Measurements from ENCODE around the gene ZHX3.

ZHX3 gene

DNA sequence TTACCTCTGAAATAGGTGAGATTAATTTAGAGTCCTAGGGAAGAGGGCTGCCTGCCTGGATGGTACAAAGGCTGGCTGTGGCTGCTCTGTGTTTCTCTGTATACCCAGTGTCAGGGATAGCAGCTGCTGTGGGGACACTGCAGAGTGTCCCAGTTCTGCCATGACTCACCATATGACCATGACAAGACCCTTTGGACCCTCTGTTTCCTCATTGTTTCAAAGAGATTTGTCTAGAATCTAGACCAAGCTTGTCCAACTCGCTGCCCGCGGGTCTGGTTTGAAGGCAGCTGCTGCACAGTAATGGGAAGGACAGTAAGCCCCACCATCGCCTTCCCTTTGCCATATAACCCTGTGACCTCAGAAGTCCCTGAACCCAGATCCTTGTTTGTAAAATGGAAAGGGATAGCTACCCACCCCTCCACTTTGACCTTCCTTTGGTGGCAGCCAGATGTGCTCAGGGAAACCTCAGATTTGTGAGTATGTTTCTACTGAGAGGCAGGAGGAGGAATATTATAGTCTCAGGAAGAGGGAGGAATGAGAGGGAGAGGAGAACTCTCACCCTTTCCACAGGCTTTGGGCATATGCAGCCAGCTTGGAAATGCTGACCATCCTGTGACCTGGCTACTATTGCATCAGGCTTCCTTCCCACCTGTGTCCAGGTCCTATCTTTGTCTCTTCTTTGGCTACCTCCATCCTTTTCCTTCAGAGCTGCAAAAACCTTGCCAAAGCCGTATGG lies 166.2 kb downstream of the ZHX3 start:
- DNase-seq (ENCODE audit: low spot score), result no peak

DNA sequence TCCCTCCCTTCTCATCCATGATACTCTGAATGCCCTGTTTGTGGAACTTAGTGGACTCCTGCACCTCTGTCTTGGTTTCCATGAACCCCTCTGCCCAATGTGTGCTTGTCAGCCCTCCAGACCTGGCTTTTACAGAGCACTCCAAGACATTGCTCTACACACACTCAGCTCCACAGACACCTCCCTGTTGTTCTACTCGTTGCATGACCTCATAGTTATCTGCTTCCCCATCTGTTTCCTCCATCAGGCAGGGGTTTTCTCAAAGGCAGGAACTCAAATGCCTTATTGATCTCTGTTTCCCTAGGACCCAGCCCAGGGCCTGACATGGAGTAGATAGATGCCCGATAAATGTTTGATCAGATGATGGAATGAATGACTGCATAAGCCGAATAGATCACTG lies 166.9 kb downstream of the ZHX3 start:
- DNase-seq (ENCODE audit: low spot score), result no peak

DNA sequence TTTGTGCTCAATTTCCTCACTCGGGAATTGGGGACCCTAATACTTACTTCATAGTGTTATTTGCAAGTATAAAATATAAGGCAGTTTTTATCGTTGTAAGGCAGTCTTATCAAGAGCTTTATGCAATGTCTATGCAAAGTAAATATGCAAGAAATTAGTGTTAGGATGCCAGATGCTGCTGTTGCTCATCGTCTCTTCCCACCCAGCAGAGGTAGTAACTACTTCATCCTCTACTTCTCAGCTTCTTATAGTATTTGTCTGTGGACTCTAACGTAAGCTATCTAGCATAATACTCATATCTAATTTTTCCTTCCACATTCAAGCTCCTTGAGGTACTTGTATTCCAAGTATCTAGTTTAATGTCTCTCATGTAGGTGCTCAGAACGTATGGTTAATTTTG lies 168.6 kb downstream of the ZHX3 start:
- DNase-seq (ENCODE audit: low spot score), result no peak

DNA sequence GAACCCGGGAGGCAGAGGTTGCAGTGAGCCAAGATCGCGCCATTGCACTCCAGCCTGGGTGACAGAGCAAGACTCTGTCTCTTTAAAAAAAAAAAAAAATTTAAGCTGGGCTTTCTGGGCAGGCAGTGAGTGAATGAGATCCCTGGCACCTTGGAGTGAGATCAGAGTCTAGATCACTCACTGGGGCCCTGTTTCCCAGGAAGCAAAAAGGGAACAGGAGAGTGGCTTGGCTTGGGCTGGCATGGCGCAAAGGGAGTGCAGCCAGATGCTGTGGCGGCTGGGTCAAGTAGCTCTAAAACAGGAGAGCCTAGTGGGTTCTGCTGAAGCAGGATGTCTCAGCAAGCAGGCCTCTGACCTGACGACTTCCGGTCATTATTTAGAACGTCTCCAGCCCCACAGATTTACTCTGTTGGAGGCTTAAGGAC lies 169.8 kb downstream of the ZHX3 start:
- no peak for DNase-seq (ENCODE audit: low spot score)

DNA sequence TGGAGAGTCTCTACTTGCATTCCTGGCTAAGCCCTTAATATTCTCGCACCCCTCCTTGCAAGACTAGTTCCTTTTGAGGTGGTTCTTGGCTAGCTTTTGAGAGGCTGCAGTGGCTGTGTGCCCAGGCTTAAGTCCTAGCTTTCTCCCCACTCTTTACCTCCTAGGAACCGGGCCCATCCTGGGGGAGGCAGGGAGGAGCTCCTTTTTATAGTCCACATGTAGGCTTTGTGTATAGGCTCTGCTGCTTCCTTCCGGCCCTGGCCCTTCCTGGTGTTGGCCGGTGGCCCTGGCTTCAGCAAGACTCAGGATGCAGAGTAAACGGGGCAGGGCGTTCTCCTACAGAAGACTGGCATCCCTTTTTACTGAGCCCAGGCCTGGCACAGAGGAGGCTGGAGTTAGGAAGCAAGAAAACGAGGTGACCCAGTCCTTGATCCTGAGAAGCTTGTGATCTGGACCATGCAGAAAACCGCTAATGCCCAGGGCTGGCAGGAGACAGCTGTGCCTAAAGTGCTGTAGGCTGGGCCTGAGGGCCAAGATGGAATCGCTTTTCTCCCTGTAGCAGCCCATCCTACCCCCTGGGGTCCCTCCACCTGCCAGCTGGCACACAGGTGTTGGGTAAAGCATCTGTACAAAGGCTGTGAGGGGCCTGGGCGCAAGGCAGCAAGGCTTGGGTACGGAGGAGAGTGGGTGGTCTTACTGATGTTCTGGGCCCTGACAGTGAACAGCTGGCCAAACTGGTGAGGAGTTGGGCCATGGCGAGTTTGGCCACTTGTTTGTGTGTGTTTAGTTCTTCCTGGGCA lies 171.5 kb downstream of the ZHX3 start:
- no peak for DNase-seq (ENCODE audit: low spot score)

DNA sequence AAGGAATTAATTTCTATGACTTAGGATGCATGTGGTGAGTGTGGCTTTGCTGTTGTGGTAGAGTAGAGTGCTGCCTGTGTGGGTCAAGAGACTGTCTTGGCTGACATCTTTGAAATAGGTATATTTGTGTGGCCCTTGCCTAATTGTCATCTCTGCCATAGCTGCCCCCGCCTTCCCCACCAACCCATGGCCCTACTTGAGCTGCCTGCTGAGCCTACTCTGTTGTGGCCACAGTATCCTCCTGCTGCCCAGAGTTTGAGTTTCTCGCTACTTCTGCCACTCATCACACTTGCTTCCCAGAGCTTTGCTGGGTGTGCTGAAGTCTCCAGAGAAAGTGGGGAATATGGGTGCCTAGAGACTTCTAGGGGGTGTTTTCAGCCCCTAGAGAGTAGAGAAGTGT lies 172.2 kb downstream of the ZHX3 start:
- DNase-seq (ENCODE audit: low spot score), result no peak

DNA sequence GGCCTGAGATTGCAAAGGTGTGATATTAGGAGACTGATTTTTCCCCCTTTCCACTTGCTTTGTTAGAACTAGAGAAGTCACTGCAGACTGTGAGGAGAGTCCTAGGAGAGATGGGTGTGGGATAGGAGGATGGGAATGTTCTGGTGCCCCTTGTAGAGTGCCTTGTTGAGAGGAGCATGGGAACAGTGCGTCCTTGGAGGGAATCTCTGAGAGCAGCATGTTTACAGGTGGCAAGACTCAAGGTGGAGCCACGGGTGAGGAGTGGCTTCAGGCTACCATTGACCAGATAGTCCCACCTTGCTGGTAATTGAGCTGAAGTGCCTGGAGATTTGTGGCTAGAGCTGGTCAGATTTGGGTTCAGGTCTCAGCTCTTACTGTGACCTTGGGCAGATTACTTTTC lies 174.2 kb downstream of the ZHX3 start:
- no peak for DNase-seq (ENCODE audit: low spot score)

DNA sequence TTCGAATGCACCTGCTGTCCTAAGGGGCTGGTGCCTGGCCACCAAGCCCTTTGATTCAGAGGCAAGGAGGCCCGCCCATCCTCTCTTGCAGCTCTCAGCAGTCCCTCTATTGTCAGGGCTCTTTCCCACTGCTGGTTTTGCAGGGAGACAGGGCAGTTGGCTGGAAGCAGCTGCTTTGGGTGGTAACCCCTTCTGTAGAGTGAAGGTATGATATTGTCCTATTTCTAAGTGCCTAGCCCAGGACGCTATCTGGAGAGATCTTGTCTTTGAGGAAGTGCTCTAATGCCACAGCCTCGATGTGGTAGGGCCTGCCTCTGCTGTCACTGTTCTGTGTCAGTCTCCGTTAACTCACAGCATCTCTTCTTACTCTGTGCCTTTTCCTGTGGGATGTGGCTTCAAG lies 174.6 kb downstream of the ZHX3 start:
- DNase-seq (ENCODE audit: low spot score), result no peak

DNA sequence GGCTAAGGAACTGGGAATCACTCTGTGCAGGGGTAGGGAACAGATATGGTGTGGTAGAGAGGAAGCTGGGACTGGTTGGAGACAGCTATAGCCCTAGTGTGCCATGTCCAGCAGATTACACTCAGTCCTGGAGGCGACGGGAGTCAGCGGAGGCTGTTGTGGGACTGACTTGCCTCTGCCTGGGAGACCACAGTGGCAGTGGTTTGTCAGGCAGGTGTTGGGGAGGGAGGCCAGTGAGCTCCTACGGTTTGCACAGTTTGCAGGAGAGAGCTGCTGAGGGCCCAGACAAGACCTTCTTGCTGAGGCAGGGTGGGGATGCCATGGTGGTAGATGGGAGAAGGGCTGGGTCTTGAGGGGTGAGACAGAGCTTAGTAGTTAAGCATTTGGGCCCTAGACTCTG lies 175.3 kb downstream of the ZHX3 start:
- no peak for DNase-seq (ENCODE audit: low spot score)

DNA sequence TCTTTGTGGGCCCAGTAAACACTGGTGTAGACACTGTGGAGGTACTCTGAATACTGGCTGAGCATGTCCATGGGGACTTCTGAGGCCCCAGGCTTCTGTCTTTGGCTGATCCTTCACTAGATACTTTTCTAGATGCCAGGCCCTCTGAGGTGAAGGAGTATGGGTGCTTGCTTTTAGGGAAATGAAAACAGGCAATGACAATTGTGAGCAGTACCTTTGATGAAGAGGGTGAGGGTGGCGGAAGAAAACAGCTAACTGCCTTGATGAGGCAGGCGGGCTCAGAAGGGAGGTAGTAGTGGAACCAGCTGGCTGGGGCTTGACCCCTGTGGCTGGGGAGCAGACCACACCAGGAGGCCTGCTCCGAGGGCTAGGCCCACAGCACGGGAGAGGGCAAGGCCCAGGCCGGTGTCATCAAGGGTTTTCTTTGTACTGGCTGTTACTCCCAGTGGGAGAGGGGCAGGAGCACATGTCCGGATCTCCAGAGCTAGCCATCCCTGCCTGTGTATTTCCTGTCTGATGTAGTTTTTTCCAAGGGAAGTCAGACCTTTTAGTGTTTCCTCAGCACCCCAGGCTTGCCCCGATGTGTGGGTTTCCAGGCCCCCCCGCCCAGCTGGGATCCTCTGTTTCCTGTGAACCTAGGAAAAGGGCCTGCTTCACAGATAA lies 176.2 kb downstream of the ZHX3 start:
- DNase-seq (ENCODE audit: low spot score), result no peak

DNA sequence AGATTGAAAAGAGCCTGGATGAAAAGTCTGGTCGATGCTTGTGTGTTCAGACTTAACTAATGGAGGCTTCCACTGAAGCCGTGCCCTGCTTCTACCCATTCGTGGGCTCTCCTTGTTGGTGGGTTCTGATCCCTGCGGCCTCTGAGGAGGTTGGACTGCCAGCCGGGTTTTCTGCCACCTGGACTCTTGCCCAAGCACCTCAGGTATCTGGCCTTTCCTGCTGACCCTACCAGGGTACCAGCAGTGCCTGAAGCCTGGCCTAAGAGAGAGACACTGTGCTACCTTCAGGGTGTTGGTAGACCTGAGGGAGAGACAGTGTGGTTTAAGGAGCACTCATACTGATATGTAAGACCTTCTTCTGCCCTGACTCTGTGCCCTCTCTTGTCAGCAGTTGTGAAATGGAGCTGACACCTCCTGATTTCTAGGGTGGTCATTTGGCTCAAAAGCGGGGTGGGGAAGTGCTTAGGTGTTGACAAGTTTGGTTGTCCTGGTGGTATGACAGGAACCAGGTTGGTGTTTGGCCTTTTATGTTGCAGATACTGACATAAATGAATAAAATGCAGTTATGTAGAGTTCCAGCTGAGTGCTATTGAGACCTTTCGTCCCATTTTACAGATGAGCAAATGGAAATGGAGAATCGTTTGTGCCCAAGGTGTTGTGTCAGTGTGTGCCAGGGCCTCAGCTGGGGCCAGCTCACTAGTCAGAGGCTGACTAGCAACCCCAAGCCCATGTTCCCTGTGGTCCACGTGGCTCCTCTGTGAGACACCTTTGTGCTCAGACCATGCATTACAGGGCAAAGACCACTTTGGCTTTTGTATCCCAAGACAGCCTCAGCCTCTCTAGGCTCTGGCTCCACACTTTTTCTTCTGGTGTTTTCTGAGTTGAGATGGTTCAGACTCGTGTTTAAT lies 177.1 kb downstream of the ZHX3 start:
- DNase-seq (ENCODE audit: low spot score), result no peak

DNA sequence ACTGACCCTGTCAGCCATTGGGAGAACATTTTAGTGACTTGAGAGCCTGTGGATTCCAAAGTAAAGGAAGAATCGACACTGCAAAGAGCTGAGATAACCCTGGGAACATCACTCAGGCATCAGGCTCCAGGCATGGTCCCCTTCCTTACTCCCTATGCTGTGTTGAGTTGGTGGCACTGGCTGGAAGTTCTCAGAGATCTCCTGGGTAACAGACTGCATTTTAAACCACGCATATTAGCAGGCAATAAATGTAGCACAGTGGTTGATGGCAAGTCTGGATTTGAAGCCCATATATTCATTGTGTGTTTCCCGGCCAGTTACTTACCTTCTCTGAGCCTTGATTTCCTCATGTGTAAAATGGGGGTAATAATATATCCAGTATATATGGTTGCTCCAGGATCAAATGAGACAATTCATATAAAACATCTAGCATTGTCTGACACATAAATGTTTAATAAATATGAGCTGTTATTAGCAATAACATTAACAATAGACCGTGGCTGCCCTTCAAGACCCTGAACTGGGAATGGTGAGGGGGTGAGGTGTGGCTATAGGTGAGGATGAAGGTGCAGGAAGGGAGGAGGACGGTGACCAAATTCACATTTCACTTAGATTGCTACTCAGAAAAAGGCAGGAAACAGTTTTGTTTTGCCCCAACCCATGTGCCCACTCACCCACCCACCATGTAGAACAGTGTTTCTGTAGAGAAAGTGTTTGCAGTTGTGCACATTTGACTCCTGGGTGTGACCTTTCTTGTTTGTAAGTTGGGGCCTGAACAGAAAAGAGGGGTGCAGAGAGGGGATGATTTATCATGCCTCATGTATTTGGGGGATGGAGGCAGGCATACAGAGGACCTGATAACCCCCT lies 178.1 kb downstream of the ZHX3 start:
- DNase-seq (ENCODE audit: low spot score), result no peak

DNA sequence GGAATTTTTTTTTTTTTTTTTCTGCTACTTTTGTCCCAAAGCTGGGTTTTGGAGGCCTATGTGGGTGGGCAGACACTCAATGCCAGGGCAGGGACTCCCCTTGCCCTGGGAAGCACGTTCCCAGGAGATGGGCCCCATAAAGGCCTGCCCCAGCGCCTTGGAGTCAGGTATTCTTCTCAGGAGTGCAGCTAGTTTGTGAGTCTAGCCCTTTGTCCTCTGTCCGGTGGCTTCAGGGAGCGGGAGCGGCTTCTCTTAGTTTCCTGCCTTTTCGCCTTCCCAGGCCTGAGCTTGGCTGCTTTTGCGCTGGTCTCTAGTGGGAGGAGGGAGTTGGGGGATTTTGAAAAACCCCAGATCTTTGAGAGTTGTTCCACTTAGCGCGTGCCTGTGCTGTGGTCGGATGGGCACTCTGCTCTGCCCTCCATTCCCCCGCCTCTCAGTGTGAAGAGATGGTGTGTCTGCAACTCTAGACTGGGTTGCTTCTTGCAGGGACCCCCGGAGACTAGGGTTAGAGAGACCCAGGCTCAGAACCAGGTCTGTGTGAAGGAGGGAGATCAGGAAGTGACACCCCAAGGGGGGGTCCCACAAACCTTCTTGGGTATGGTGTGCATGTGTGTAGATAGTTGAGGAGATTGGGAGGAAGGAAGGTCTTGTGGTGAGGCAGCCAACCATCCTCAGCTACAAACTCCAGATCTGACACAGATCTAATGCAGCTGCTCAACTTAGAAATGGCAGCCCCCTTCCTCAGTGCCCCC lies 178.9 kb downstream of the ZHX3 start:
- DNase-seq (ENCODE audit: low spot score), result no peak

DNA sequence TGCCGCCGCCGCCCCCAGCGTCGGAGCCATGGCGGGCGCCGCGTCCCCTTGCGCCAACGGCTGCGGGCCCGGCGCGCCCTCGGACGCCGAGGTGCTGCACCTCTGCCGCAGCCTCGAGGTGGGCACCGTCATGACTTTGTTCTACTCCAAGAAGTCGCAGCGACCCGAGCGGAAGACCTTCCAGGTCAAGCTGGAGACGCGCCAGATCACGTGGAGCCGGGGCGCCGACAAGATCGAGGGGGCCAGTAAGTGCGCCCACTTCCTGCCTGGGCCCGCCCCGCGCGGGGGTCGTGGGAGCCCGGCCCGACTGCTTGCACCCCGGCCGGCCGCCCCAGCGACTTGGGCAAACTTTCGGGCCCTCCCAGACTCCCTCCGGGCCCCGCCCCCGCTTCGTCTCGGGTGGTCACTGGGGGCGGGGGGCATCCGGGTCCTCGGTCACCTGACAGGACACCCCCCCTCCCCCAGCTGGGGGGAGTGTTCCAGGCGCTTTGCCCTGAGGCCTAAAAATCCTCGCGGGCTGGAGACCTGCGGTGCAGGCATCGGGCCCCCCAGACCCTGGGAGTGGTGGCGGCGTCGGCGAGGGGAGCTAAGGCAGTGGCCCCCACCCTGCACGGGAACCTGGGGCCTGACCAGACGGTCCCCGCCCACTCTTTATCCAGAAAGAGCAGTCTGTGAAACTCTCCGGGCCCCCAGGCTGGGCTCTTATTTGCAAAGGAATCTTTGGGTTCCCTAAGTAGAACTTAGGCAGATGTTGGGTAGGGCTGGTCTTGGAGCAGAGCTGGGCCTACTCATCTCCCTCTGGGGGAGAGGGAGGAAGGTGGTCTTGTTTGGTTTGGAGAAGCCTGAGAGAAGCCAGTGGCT lies 179.7 kb downstream of the ZHX3 start:
- DNase-seq (ENCODE audit: low spot score), result peak; percentile 69

DNA sequence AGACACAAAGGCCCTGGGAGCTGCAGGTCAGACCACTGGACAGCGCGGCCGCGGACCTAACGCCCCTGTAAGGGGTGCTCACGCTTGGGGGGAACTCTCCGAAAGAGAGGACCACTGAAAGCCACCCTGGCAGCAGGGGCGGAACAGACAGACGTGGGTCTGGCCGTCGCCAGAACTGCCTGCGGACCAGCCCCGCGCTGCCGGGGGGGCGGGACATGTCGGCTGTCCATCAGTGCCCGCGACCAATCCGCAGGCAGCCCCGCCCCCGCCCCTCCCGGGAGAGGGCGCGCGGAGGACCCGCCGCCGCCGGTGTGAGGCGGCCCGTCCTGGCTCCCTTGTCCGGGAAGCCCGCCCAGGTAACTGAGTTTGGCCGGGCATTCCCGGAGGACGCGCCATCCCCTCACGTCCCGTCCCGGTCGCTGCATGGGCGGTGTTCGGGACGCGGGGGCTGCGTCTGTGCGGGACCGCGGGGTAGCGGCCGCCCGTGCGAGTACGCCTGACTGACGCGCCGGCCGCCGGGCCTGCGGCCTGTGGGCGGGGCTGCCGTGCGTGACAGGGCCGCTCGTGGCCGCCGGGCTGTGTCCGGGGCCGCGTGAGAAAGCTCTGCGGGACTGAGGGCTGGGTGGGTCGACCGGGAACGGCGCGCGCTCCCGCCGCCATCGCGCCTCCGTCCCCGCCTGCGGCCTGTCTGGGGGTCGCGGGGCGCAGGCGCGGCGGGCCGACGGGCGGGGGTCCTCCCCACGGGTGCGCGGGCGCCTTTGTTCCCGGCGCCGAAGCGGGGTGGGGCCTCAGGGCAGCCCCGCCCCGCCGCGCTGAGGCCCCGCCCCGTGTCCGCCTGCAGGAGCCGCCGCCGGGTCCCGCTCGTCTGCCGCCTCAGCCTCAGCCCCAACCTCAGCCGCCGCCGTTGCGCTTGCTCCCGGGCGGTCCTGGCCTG lies 180.6 kb downstream of the ZHX3 start, which contains the start of gene PLCG1:
TSS of gene PLCG1 (plus strand) at position 864 of the 934 bp plus-strand sequence. CDS start 99 bp downstream, outside the sequence.
- DNase-seq (ENCODE audit: low spot score), result peak; percentile 86

DNA sequence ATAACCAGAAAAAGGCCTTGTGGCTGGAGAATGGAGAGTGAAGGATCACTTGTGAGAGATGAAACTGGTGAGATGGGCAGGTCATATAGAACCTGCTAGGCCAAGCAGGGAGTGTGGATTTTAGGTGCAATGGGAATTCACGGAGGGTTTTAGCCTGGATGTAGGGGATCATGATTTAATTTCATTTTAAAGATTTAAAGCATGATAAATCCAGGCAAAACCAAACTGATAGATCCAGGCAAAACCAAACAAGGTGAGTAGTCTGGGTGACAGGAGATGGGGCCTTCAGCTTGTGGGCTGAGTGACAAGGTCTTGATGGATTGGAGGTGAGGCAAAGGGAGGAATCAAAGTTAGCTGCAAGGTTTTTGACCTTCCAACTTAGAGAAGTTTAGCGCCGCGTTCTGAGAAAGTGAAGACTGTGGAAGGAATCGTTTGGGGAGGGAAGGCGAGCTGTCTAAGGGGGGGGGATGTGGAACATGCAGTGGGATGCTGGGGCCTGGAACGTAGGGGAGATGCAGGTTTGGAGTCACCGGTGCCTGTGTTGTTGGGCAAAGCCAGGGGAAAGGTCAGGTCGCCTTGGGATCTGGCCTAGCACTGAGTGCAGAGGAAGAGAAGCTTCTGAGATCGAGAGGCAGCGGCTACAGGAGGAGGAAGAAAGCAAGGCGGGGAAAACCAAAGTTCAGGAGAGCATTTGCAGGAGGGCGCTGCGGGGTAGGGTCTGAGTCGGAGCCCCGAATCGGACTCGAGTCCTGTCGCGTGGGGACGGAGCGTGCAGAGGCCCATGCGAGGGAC lies 181.4 kb downstream of the ZHX3 start:
- DNase-seq (ENCODE audit: low spot score), result no peak

Measured in NAMALWA (cell line).